GM21529 (cell line): ENCODE data around the gene MID2.
A peak's percentile ranks its signal among the peaks of the same experiment; 100 is the strongest.
"Not testable (repeated sequence)": the region's sequence is repeated elsewhere in the genome, so short reads cannot be mapped to it uniquely, and the experiment has no call there.

Experiments
- ATAC-seq: cut with Tn5 transposase; IDR thresholded peaks from one replicate; pipeline ENCODE4 v1.9.1; 2021; ENCODE audit not compliant: unreplicated experiment

The MID2 gene

GRCh38 chrX:107825698-107826237 is at the start of gene MID2:
Gene MID2, plus strand, starts transcription at chrX:107825866. Its CDS starts 561 bp downstream, at chrX:107826427.
- ATAC-seq, result peak; percentile 34

GRCh38 chrX:107776649-107777535 is 48.8 kb upstream of the MID2 start:
- peak; percentile 79 for ATAC-seq

- ATAC-seq, result no peak
Measured at GRCh38 chrX:107777536-107777832, 48.2 kb upstream of the MID2 start, which contains the start of gene NCBP2L. Gene NCBP2L, plus strand, starts transcription at chrX:107777733. Its CDS starts 16,488 bp downstream, at chrX:107794221.

GRCh38 chrX:107780525-107780924 is 45.1 kb upstream of the MID2 start:
- ATAC-seq, result no peak

GRCh38 chrX:107787827-107788226 is 37.8 kb upstream of the MID2 start:
- ATAC-seq, result no peak

GRCh38 chrX:107804427-107804826 is 21.2 kb upstream of the MID2 start:
- no peak for ATAC-seq

GRCh38 chrX:107805179-107805578 is 20.5 kb upstream of the MID2 start:
- no peak for ATAC-seq

- not testable (repeated sequence) for ATAC-seq
Measured at GRCh38 chrX:107810053-107810452, 15.6 kb upstream of the MID2 start.

GRCh38 chrX:107818900-107819521 is 6.7 kb upstream of the MID2 start:
- no peak for ATAC-seq

GRCh38 chrX:107823042-107823441 is 2.6 kb upstream of the MID2 start:
- no peak for ATAC-seq

GRCh38 chrX:107823456-107823855 is 2.2 kb upstream of the MID2 start:
- ATAC-seq, result no peak

GRCh38 chrX:107826238-107827029 is 768 bp downstream of the MID2 start:
- ATAC-seq, result peak; percentile 66

- ATAC-seq, result no peak
Measured at GRCh38 chrX:107827030-107827831, 1.6 kb downstream of the MID2 start.

- no peak for ATAC-seq
Measured at GRCh38 chrX:107827852-107828251, 2.2 kb downstream of the MID2 start.

- ATAC-seq, result no peak
Measured at GRCh38 chrX:107829878-107830277, 4.2 kb downstream of the MID2 start.

GRCh38 chrX:107831071-107831730 is 5.5 kb downstream of the MID2 start:
- no peak for ATAC-seq

GRCh38 chrX:107834275-107835201 is 8.9 kb downstream of the MID2 start:
- no peak for ATAC-seq

GRCh38 chrX:107836958-107837357 is 11.3 kb downstream of the MID2 start:
- ATAC-seq, result no peak

GRCh38 chrX:107840971-107841370 is 15.3 kb downstream of the MID2 start:
- ATAC-seq, result no peak
